ENCODE results near the gene ZDHHC14.

ZDHHC14 gene

GRCh38 chr6:157569543-157569942 lies 188.6 kb downstream of the ZDHHC14 start:
- Histone ChIP-seq H3K9ac (ENCODE audit: low read depth, low read length, poor library complexity) (no peak overlapping the region), H3K18ac (ENCODE audit: low read length) (no peak overlapping the region), H2BK5ac (ENCODE audit: low read length) (no peak overlapping the region), H3K79me1 (ENCODE audit: low read depth, low read length) (peaks cover 3% of the 10 kb centered on the region), H3K27ac (replicated peaks; ENCODE audit: low read length) (no peak overlapping the region), H2BK120ac (ENCODE audit: low read depth, low read length) (no peak overlapping the region), H3K4me1 (ENCODE audit: control insufficient read depth in 2 of 2, insufficient read depth in 1 of 2, low read depth in 1 of 2, low read length in 2 of 2) (peaks cover 0 to 2% of the 10 kb centered on the region in 2 donors), H3K4me2 (ENCODE audit: insufficient read depth, low read length, poor library complexity, severe bottlenecking) (no peak overlapping the region), H4K91ac (ENCODE audit: low read depth, low read length, poor library complexity) (no peak overlapping the region), H3K36me3 (replicated peaks in 1 of 2; ENCODE audit: control insufficient read depth in 2 of 2, insufficient read depth in 2 of 2, low read length in 2 of 2) (no peaks in the 10 kb centered on the region), H2AK5ac (ENCODE audit: low read depth, low read length) (no peak overlapping the region), H2BK15ac (ENCODE audit: low read length) (no peak overlapping the region), H2BK12ac (ENCODE audit: low read length) (no peak overlapping the region), H4K8ac (ENCODE audit: low read depth, low read length) (no peak overlapping the region), H3K4me3 (ENCODE audit: low read length in 2 of 2) (no peak overlapping the region), H3K9me3 (replicated peaks in 1 of 2; ENCODE audit: control insufficient read depth in 2 of 2, insufficient read depth in 1 of 2, low read depth in 1 of 2, low read length in 2 of 2) (no peaks in the 10 kb centered on the region), H3K23ac (ENCODE audit: low read depth, low read length, poor library complexity) (no peak overlapping the region), H2AFZ (ENCODE audit: low read length) (no peak overlapping the region), H3K4ac (ENCODE audit: low read length) (no peak overlapping the region), H3K27me3 (ENCODE audit: control insufficient read depth in 3 of 3, insufficient read depth in 3 of 3, low read depth in 1 of 3, low read length in 3 of 3) (no peaks in the 10 kb centered on the region), H3K14ac (ENCODE audit: low read length) (no peak overlapping the region)
- DNase-seq (ENCODE audit: low spot score) = no peak
- no CpG with 5 or more reads among the region's 3 CpGs for WGBS, 2 donors (ENCODE audit: extremely low coverage in 2 of 2, insufficient read length in 2 of 2, insufficient replicate concordance in 1 of 2)

GRCh38 chr6:157570104-157570503 lies 189.1 kb downstream of the ZDHHC14 start:
- Histone ChIP-seq H3K4me1 (ENCODE audit: control insufficient read depth in 2 of 2, insufficient read depth in 1 of 2, low read depth in 1 of 2, low read length in 2 of 2) (peaks cover 0 to 2% of the 10 kb centered on the region in 2 donors), H2BK12ac (ENCODE audit: low read length) (no peak overlapping the region), H2BK15ac (ENCODE audit: low read length) (no peak overlapping the region), H3K18ac (ENCODE audit: low read length) (no peak overlapping the region), H3K9me3 (replicated peaks in 1 of 2; ENCODE audit: control insufficient read depth in 2 of 2, insufficient read depth in 1 of 2, low read depth in 1 of 2, low read length in 2 of 2) (no peaks in the 10 kb centered on the region), H3K27ac (replicated peaks; ENCODE audit: low read length) (no peak overlapping the region), H2BK120ac (ENCODE audit: low read depth, low read length) (no peak overlapping the region), H4K8ac (ENCODE audit: low read depth, low read length) (no peak overlapping the region), H3K14ac (ENCODE audit: low read length) (no peak overlapping the region), H3K4ac (ENCODE audit: low read length) (no peak overlapping the region), H2AK5ac (ENCODE audit: low read depth, low read length) (no peak overlapping the region), H3K36me3 (replicated peaks in 1 of 2; ENCODE audit: control insufficient read depth in 2 of 2, insufficient read depth in 2 of 2, low read length in 2 of 2) (no peaks in the 10 kb centered on the region), H2AFZ (ENCODE audit: low read length) (no peak overlapping the region), H3K4me3 (ENCODE audit: low read length in 2 of 2) (no peak overlapping the region), H3K4me2 (ENCODE audit: insufficient read depth, low read length, poor library complexity, severe bottlenecking) (no peak overlapping the region), H3K9ac (ENCODE audit: low read depth, low read length, poor library complexity) (no peak overlapping the region), H2BK5ac (ENCODE audit: low read length) (no peak overlapping the region), H4K91ac (ENCODE audit: low read depth, low read length, poor library complexity) (no peak overlapping the region), H3K79me1 (ENCODE audit: low read depth, low read length) (peaks cover 3% of the 10 kb centered on the region), H3K23ac (ENCODE audit: low read depth, low read length, poor library complexity) (no peak overlapping the region), H3K27me3 (ENCODE audit: control insufficient read depth in 3 of 3, insufficient read depth in 3 of 3, low read depth in 1 of 3, low read length in 3 of 3) (no peaks in the 10 kb centered on the region)
- DNase-seq (ENCODE audit: low spot score) = no peak
- no CpG with 5 or more reads among the region's 4 CpGs for WGBS, 2 donors (ENCODE audit: extremely low coverage in 2 of 2, insufficient read length in 2 of 2, insufficient replicate concordance in 1 of 2)

DNA sequence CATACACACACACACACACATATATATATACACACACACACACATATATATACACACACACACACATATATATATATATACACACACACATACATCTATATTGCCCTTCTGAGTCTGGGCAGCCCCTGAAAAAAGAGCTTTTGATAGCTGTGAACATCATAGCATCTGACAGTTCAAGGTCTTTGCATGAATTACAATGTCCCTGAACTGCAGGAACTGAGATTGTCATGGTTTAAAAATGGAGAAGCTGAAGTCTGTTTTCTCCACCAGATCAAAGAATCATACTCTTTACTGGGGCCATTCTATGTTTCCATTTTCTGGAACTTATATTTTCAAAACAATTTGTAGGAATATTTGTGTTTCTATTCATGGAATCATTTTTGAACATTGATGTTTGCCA lies 189.8 kb downstream of the ZDHHC14 start:
- Histone ChIP-seq H3K14ac (ENCODE audit: low read length) (no peak overlapping the region), H2AK5ac (ENCODE audit: low read depth, low read length) (no peak overlapping the region), H4K91ac (ENCODE audit: low read depth, low read length, poor library complexity) (no peak overlapping the region), H2BK5ac (ENCODE audit: low read length) (no peak overlapping the region), H4K8ac (ENCODE audit: low read depth, low read length) (no peak overlapping the region), H3K4ac (ENCODE audit: low read length) (no peak overlapping the region), H3K36me3 (replicated peaks in 1 of 2; ENCODE audit: control insufficient read depth in 2 of 2, insufficient read depth in 2 of 2, low read length in 2 of 2) (no peaks in the 10 kb centered on the region), H3K9me3 (replicated peaks in 1 of 2; ENCODE audit: control insufficient read depth in 2 of 2, insufficient read depth in 1 of 2, low read depth in 1 of 2, low read length in 2 of 2) (no peaks in the 10 kb centered on the region), H3K79me1 (ENCODE audit: low read depth, low read length) (peaks cover 3% of the 10 kb centered on the region), H2BK120ac (ENCODE audit: low read depth, low read length) (no peak overlapping the region), H3K27ac (replicated peaks; ENCODE audit: low read length) (no peak overlapping the region), H3K9ac (ENCODE audit: low read depth, low read length, poor library complexity) (no peak overlapping the region), H3K23ac (ENCODE audit: low read depth, low read length, poor library complexity) (no peak overlapping the region), H2BK15ac (ENCODE audit: low read length) (no peak overlapping the region), H3K18ac (ENCODE audit: low read length) (no peak overlapping the region), H3K27me3 (ENCODE audit: control insufficient read depth in 3 of 3, insufficient read depth in 3 of 3, low read depth in 1 of 3, low read length in 3 of 3) (no peaks in the 10 kb centered on the region), H2AFZ (ENCODE audit: low read length) (no peak overlapping the region), H2BK12ac (ENCODE audit: low read length) (no peak overlapping the region), H3K4me3 (ENCODE audit: low read length in 2 of 2) (no peak overlapping the region), H3K4me1 (ENCODE audit: control insufficient read depth in 2 of 2, insufficient read depth in 1 of 2, low read depth in 1 of 2, low read length in 2 of 2) (peaks cover 0 to 2% of the 10 kb centered on the region in 2 donors), H3K4me2 (ENCODE audit: insufficient read depth, low read length, poor library complexity, severe bottlenecking) (no peak overlapping the region)
- DNase-seq (ENCODE audit: low spot score) = no peak

- Histone ChIP-seq H3K9me3 (replicated peaks in 1 of 2; ENCODE audit: control insufficient read depth in 2 of 2, insufficient read depth in 1 of 2, low read depth in 1 of 2, low read length in 2 of 2) (no peaks in the 10 kb centered on the region), H2BK12ac (ENCODE audit: low read length) (no peak overlapping the region), H3K14ac (ENCODE audit: low read length) (no peak overlapping the region), H4K8ac (ENCODE audit: low read depth, low read length) (no peak overlapping the region), H2BK120ac (ENCODE audit: low read depth, low read length) (no peak overlapping the region), H2AFZ (ENCODE audit: low read length) (no peak overlapping the region), H3K4me2 (ENCODE audit: insufficient read depth, low read length, poor library complexity, severe bottlenecking) (no peak overlapping the region), H3K18ac (ENCODE audit: low read length) (no peak overlapping the region), H3K9ac (ENCODE audit: low read depth, low read length, poor library complexity) (no peak overlapping the region), H3K27ac (replicated peaks; ENCODE audit: low read length) (no peak overlapping the region), H3K36me3 (replicated peaks in 1 of 2; ENCODE audit: control insufficient read depth in 2 of 2, insufficient read depth in 2 of 2, low read length in 2 of 2) (no peaks in the 10 kb centered on the region), H3K27me3 (ENCODE audit: control insufficient read depth in 3 of 3, insufficient read depth in 3 of 3, low read depth in 1 of 3, low read length in 3 of 3) (no peaks in the 10 kb centered on the region), H3K4me3 (ENCODE audit: low read length in 2 of 2) (no peak overlapping the region), H4K91ac (ENCODE audit: low read depth, low read length, poor library complexity) (no peak overlapping the region), H3K23ac (ENCODE audit: low read depth, low read length, poor library complexity) (no peak overlapping the region), H3K4ac (ENCODE audit: low read length) (no peak overlapping the region), H3K4me1 (ENCODE audit: control insufficient read depth in 2 of 2, insufficient read depth in 1 of 2, low read depth in 1 of 2, low read length in 2 of 2) (peaks cover 0 to 2% of the 10 kb centered on the region in 2 donors), H2BK15ac (ENCODE audit: low read length) (no peak overlapping the region), H3K79me1 (ENCODE audit: low read depth, low read length) (peaks cover 3% of the 10 kb centered on the region), H2BK5ac (ENCODE audit: low read length) (no peak overlapping the region), H2AK5ac (ENCODE audit: low read depth, low read length) (no peak overlapping the region)
- no peak for DNase-seq (ENCODE audit: low spot score)
- WGBS, 2 donors (ENCODE audit: extremely low coverage in 2 of 2, insufficient read length in 2 of 2, insufficient replicate concordance in 1 of 2) = no CpG with 5 or more reads among the region's 4 CpGs
Measured at GRCh38 chr6:157571269-157571668, 190.3 kb downstream of the ZDHHC14 start.
